G401.6 (cell line): ENCODE results near the gene SDCCAG8.

ENCODE experiments used
- FAIRE-seq: peaks from 2 replicates; lab custom pipeline; 2012; peaks lifted over from hg19 to GRCh38; lab: Jason Lieb, UNC

Gene SDCCAG8

GRCh38 chr1:243461700-243462099, 205.9 kb downstream of the SDCCAG8 start:
- no peak for FAIRE-seq

- FAIRE-seq, result no peak
Observed at GRCh38 chr1:243462929-243463697, 207.3 kb downstream of the SDCCAG8 start.

DNA sequence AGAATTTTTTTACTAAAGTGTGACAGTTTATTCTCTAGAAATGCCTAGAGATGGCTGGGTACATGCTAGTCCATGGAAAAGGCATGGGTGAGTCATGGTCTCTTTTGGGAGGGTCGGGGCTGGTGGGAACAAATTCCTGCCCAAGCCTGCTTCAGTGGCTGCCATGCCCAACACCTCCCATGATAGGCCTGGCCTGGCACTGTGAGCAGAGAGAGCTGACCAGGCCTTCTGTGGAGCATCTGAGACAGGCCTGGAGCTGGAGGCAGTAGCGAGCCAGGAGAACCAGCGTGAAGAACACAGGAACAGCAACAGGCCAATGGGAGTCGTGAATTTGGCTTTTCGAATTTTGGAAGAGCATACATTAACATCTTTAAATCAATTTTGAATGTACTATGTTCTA, 209.2 kb downstream of the SDCCAG8 start:
- FAIRE-seq, result no peak

GRCh38 chr1:243465738-243466137, 209.9 kb downstream of the SDCCAG8 start:
- FAIRE-seq, result no peak

- no peak for FAIRE-seq
Observed at GRCh38 chr1:243469497-243469896, 213.7 kb downstream of the SDCCAG8 start.

- no peak for FAIRE-seq
Observed at GRCh38 chr1:243470502-243470901, 214.7 kb downstream of the SDCCAG8 start.

DNA sequence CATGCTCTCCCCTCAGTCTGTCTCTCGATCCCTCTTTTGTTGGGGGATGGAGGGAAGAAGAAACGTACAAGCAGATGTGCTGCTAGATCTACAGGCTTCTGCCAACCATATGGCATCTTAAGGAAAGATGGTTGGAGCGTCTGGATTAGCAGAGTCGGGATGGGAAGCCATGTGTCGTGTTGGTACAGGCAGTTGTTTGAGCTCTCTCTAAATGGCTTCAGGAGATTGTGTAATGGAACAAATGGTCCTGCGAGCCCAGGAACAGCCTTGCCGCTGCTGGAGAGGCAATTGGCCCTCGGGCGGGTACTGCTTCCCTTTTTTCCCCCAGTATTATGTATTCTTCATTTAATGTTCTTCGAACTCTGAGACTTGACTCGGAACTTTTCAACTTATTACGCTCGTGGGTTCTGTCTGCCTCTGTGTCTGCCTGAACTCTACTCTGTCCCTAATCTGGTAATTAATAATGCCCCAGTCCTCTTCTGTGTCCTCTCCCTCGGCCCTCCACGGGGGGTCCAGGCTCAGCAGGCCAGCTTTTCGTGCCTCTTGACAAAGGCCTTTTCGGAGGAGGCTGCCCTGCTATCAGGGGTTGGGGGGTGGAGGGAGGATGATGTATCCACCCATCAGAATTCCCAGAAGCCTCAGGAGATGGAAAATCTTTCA, 215.3 kb downstream of the SDCCAG8 start:
- no peak for FAIRE-seq

DNA sequence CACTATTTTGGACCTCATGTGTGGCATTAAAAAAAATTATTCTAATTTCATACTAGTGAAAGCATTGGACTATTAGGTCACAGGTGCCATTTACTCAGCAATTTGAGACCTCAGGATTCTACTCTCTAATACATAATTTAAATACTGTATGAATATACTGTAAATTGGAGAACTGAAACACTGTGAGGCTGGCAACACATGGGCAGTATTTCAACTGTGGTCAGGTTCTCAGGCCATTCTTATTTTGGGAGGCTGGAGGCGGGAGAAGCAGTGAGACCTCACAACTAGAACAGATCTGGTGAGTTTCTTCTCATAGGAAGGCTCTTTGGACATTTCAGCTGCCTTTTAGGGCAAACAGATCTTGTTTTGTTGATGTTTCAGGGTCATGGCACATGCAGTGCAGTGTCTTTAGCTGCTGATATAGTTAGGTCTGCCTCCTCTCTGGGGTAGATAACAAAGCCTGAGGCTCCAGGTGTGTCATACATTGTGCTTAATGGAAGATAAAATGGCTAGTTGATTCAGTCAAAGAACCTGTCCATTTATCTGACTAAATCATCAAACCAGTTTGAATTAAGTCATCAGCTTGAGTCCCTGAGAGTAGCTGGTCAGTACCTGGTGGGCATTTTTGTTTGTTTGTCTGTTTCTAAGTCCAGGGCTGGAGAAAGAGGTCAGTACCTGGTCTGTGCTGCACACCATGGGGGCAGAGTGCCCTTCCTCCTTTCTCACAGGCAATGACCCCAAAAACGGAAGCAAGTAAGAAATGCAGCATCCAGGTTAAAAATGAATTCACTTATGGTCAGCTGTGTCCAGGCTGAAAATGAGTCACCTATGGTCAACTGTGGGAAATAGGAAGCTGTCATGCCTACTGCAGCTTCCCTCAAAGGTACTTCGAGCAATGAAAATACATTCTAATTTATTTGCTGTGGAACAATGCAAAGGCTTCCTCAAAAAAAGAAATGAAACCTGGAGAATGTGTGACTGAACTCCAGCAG, 216.2 kb downstream of the SDCCAG8 start:
- no peak for FAIRE-seq

GRCh38 chr1:243473227-243474135, 217.6 kb downstream of the SDCCAG8 start:
- no peak for FAIRE-seq

- no peak for FAIRE-seq
Observed at GRCh38 chr1:243474136-243474881, 218.5 kb downstream of the SDCCAG8 start.

DNA sequence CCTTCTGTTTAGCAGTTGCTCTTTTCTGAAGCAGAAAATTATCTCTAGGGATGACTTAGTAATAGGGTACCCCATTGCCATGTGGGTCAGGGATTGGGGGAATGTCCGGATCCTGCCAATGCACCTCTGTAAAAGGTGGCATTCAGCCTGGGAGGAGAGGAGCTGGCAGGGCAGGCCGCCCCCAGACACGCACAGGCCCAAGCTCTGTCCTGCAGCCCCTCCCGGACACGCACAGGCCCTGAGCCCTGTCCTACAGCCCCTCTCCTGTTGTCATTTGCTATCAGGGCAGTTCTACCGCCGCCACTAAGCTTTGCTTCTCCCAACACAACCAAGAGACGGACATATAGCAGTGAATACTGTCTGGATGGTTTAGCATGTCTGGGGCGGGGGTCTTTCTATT, 219.1 kb downstream of the SDCCAG8 start:
- FAIRE-seq, result no peak

- no peak for FAIRE-seq
Observed at GRCh38 chr1:243475966-243476365, 220.1 kb downstream of the SDCCAG8 start.

DNA sequence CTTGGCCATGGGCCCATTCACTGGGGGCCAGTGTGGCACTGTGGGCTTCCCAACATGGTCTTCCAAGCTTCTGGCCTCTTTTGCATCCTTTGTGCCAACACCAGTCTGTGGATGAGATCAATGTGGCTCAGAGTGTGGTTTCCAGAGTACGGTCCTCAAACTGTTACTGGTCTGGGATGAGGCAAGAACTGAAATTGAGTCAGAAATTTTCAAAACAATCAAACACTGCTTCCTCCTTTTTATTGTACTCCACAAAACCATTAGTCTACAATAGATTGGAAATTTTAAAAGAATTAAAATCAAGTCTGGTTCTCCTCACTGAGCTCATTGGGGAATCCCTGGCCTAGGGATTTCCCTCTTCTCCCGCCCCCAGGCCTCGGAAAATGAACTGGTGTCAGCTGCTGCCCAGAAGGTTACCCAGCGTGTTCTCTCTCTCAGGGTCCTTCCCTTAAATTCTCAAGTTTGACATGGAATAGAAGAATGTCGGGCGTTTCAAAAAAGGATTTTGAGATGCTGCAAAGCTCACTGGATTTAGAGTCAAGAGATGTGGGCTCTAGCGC, 222.0 kb downstream of the SDCCAG8 start:
- no peak for FAIRE-seq

DNA sequence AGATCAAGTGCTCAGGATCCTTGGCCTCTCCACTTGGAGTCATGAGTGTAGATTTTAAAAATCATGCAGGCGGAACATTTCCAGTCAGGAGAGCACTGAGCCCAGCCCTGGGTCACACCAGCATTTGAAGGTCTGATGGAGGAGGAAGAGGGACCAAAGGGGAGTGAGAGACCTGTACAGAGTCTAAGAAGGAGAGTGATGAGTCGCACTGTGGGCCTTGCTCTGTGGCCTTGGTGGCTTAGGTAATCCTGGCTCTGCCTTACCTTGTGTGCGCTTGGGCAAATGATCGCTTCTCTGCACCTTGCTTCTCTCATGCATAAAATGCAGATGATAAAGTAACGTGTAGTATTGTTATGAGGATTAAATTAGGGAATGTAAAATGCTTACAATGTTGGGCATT, 225.3 kb downstream of the SDCCAG8 start:
- no peak for FAIRE-seq

- FAIRE-seq, result no peak
Observed at GRCh38 chr1:243482141-243483022, 226.5 kb downstream of the SDCCAG8 start.

DNA sequence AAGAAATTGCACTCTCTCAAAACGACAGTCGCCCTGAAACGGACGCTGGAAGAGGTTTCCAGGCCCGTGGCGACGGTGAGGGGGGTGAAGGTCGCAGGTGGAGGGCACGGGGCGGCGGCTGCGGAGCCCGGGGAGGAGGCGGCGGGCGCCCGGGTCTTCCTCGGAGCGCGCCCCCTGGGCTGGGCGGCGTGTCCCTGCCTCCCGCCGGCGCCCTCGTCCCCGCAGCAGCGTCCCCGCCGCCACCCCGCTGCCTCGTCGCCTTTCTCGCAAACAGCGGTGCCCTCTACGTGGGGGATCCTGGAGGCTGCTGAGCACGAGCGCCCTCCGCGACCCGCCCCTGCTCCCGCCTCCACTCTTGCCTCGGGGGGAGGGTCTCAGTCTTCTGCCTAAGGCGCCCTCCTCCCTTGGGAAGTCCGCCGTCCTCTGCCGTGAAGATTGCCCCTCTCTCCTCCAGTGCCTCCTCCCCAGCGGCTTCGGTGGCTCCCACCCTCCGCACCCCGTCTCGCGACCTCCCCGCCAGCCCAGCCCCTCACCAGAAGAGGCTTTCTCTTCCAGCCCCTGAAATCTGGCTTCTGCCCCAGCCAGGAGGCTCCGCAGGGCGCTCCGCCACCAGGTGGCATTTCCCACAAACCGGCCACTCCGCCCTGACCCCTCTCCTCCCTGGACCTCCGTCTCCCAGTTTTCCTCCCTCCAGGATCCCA, 227.4 kb downstream of the SDCCAG8 start:
- no peak for FAIRE-seq

- no peak for FAIRE-seq
Observed at GRCh38 chr1:243483952-243484351, 228.1 kb downstream of the SDCCAG8 start.

DNA sequence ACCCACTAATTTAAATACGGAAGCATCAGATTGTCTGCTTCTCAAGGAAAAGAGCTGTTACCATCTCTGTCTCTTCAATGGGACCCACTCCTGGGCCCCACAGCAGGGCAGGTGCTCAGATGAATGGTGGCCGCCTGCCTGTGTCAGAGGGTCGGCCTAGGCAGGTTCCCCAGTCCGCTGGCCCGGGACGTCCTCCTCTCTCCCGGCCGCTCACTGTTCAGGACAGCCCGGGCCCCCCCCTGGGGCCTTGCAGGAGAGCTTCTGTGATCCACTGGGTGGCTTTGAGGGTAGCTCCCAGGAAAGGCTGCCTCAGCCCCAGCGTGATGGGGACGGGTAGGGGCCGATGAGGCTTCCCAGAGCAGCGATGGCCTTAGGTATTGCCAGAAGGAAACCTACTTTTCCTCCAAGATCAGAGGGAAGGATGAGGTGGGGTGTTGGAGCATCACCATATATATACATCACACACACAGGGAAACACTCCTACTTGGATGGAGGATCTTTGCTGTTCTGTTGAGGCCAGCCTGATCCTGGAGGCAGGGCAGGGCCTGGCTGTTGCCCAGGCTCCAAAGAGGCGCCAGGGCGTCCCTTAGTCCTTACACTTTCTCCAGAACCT, 231.3 kb downstream of the SDCCAG8 start:
- FAIRE-seq, result no peak
